ENCODE measurements around the gene RSF1.

Gene RSF1

GRCh38 chr11:77779935-77780334 lies 40.6 kb downstream of the RSF1 start:
- no peak overlapping the region for H3K27ac ChIP-seq
- no peak for TF ChIP-seq ZFX (IDR thresholded peaks at IDR 0.05)

DNA sequence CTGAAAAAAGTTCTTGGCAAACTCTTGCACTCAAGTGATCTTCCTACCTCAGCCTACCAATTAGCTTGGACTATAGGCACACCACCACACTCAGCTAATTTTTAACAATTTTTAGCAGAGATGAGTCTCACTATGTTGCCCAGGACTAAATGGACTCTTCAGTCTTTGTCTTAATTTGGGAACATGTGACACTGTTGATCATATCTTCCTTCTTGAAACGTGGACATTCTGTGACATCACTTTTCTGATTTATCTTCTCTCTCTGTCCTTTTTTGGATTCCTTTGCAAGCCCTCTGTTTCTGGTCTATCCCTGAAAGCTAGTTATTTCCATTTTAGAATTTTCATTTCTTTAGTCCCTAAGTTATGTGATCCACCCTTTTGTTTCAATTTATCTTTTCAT lies 42.0 kb downstream of the RSF1 start:
- H3K27ac ChIP-seq: no peak overlapping the region
- TF ChIP-seq ZFX (IDR thresholded peaks at IDR 0.05): no peak
- TF ChIP-seq, protein P1, sequence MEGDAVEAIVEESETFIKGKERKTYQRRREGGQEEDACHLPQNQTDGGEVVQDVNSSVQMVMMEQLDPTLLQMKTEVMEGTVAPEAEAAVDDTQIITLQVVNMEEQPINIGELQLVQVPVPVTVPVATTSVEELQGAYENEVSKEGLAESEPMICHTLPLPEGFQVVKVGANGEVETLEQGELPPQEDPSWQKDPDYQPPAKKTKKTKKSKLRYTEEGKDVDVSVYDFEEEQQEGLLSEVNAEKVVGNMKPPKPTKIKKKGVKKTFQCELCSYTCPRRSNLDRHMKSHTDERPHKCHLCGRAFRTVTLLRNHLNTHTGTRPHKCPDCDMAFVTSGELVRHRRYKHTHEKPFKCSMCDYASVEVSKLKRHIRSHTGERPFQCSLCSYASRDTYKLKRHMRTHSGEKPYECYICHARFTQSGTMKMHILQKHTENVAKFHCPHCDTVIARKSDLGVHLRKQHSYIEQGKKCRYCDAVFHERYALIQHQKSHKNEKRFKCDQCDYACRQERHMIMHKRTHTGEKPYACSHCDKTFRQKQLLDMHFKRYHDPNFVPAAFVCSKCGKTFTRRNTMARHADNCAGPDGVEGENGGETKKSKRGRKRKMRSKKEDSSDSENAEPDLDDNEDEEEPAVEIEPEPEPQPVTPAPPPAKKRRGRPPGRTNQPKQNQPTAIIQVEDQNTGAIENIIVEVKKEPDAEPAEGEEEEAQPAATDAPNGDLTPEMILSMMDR (conservative IDR thresholded peaks at IDR 0.05): no peak

- H3K27ac ChIP-seq: no peak overlapping the region
- no peak for TF ChIP-seq ZFX (IDR thresholded peaks at IDR 0.05)
- TF ChIP-seq, protein P1 (conservative IDR thresholded peaks at IDR 0.05): no peak
Measured at GRCh38 chr11:77778118-77778517, 42.4 kb downstream of the RSF1 start.

DNA sequence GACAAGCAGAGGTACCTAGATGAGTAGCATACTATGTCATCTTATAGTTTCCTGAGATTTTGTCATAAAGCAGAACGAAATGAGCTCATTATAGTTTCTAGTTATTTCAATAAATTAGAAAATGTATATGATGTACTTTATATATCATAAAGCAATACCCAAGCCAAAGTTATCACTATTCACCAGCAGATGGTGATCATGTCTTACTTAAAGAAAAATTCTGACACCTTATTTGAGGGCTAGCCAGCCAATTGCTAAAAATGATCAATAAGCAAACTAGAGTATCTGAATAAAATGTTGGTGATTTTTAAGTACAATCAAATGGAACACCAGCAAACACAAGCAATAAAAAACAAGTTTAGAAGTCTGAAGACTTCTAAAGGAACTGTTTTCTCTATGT lies 44.1 kb downstream of the RSF1 start:
- TF ChIP-seq ZFX (IDR thresholded peaks at IDR 0.05): no peak
- TF ChIP-seq, protein P1 (conservative IDR thresholded peaks at IDR 0.05): peak; percentile 58
- no peak overlapping the region for H3K27ac ChIP-seq

DNA sequence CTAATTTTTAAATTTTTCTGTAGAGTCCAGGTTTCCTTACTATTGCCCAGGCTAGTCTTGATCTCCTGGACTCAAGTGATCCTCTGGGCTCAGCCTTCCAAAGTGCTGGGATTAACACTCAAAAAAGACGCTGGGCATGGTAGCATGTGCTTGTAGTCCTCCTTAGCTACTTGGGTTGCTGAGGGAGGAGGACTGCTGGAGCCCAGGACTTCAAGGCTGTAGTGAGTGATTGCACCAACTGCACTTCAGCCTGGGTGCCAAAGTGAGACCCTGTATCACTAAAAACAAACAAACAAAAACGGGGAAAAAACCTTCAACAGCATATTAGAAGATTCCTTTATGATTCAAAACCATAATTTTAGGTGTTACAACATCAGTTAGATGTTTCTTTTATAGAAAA lies 44.6 kb downstream of the RSF1 start:
- no peak for TF ChIP-seq ZFX (IDR thresholded peaks at IDR 0.05)
- TF ChIP-seq, protein P1 (conservative IDR thresholded peaks at IDR 0.05): no peak

DNA sequence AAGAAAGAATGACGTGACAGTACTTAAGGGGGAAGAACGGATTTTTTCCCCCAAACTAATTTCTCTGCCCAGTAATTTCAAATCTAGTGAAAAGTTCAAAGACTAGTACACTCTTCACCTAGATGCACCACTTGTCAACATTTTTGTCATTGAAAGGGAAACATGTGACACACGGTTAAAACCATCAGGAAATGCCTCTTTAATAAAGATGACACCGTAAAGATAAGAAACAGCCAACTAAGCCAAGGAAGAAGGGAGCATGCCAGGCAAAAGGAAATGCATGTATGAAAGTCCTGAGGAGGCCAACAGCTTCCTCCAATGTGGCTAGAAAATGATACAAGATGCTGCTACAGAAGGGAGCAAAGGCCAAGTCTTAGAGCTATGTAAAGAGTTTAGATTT lies 49.4 kb downstream of the RSF1 start:
- no peak for TF ChIP-seq ZFX (IDR thresholded peaks at IDR 0.05)
- TF ChIP-seq, protein P1 (conservative IDR thresholded peaks at IDR 0.05): no peak
- H3K27ac ChIP-seq: no peak overlapping the region

More for the DNA sequence above, 44.6 kb downstream of the RSF1 start:
- H3K27ac ChIP-seq: no peak overlapping the region

- TF ChIP-seq, protein P1 (conservative IDR thresholded peaks at IDR 0.05): no peak
- no peak for TF ChIP-seq ZFX (IDR thresholded peaks at IDR 0.05)
- no peak overlapping the region for H3K27ac ChIP-seq
Measured at GRCh38 chr11:77770629-77771028, 49.9 kb downstream of the RSF1 start.

DNA sequence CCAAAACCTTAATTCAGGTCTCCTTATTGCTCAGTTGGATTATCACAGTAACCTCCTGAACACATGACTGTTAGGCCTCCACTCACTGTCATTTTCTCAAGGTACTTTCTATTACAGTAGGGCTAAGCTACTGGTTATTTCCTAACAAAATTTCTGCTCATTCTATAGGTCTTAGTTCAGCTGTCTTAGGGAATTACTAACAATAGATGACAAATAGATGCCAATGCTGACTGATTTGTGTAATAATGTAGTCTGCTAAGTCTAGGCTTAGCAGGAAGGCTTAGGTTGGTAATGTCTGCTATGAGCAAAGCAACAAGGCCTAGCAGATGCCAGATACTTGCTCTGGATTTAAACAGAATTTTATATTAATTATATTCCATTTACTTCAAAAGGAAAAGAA lies 58.1 kb downstream of the RSF1 start:
- TF ChIP-seq, protein P1 (conservative IDR thresholded peaks at IDR 0.05): no peak
- TF ChIP-seq ZFX (IDR thresholded peaks at IDR 0.05): no peak
- H3K27ac ChIP-seq: no peak overlapping the region

Measured in C4-2B (cell line).